GM21619 (cell line): Measurements from ENCODE around the gene TUBB4A.
A peak's percentile ranks its signal among the peaks of the same experiment; 100 is the strongest.

Experiments used
- ATAC-seq: cut with Tn5 transposase; IDR thresholded peaks from one replicate; pipeline ENCODE4 v1.9.1; 2021; ENCODE audit not compliant: unreplicated experiment

The TUBB4A gene

DNA sequence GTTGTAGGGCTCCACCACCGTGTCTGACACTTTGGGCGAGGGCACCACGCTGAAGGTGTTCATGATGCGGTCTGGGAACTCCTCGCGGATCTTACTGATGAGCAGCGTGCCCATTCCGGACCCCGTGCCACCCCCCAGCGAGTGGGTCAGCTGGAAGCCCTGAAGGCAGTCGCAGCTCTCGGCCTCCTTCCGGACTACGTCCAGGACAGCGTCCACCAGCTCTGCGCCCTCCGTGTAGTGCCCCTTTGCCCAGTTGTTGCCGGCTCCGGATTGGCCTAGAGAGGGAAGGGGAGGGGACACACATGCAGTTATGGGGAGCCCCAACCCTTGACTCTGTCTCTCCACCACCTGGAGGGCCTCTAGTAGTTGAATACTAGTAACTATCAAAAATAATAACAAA lies 6.2 kb downstream of the TUBB4A start:
- no peak for ATAC-seq

DNA sequence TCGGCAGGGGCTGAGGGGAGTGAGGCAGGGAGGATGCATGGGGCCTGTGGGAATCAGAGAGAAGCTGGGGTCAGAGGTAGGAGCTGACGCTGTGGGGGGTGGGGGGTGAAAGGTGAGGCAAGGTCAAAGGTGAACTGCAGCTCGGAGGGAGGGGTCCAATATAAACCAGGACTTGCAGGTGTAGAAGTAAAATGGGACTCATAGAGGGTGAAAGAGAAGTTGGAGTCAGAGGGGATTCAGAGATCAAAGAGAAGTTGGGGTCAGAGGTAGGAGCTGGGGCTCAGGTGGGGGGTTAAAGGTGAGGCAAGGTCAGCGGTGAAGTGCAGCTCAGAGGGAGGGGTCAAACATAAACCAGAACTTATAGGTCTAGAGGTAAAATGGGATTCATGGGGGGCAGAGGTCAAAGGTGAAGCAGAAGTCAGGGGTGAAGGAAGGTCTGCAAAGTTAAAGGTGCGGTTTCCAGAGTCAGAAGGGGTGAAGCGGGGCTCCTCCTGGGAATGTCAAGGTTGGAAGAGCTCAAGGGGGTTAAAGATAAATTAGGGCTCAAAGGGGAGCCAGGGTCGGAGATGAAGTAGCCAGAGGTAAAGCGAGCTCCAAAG lies 7.6 kb downstream of the TUBB4A start:
- no peak for ATAC-seq

DNA sequence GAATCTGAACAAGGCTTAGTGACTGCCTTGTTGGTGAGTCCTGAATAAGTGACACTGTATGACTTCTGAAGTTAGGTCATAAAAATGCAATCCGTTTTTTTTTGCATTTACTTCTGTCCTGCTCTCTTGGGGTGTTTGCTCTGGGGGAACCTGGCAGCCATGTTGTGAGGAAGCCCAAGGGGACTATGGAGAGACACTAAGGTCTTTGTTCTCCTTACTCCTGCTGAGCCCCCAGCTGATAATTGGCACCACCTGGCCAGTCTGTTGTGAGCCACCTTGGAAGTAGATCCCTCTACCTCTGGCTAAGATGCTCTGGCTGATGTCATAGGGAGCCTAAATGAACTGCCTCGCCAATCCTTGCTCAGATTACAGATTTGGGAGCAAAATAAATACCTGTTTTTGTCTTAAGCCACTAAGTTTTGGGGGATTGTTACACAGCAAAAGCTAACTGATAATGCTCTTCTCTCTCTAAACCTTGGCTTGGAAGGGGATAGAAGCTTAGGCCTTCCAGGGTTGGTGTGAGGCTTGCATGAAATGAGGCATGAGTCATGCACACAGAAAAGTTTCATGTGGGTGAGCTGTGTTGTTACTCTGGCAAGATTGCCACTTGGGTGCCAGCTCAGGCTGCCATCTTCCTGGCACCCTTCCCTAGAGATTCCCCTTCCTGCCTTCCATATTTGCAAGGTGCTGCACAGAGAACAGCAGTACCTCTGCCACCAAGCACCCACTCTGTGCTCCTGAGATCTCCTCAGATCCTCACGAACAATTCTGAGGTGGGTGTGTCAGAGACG lies 10.1 kb downstream of the TUBB4A start:
- ATAC-seq = no peak

DNA sequence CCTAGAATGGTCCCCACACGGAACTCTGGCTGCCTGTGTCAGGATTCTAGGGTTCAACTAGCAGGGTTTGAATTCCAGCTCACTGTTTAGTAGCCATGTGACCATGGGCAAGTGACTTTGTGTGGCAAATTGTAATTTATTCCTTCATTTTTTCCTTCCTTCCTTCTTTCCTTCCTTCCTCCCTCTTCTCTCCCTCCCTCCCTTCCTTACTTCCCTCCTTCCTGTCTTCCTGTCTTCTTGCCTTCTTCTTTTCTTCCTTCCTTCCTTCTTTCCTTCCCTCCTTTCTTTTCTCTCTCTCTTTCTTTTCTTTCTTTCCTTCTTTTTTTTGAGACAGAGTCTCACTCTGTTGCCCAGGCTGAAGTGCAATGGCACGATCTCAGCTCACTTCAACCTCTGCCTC lies 12.0 kb downstream of the TUBB4A start:
- no peak for ATAC-seq

DNA sequence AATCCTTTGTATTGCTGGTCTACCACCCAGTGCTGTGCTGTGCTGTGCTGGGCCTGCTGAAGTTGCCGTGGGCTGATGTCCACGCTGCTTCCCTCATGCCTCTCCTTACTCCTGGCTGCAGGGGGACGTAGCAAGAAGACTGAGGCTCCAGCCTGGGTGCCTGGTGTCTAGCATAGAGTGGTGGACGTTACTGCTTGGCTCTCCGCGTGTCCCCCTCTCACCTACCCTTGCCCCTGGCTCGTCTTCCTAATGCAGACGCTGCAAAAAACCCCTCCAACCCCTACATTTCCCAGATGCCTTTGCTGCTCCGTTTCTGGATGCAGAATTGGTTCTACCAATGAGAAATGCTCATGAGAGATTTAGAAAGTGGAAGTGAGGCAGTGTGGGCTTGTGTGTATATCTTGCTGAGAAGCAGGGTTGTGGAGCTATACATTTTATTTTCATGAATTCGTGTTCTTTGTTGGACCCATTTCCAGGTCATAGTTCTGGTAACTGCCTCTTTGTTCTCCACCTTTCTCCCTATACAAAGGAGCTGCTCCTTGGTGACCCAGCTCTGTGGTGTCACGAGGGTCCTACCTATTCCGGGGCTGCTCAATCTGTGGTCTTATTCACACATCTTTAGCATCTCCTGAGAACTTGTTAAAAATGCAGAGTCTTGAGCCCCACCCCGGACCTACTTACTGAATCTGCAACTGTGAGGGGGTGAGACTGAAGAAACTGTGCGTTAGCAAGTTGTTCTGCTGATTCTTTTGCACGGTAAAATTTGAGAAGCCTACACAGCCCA lies 12.6 kb downstream of the TUBB4A start:
- no peak for ATAC-seq

DNA sequence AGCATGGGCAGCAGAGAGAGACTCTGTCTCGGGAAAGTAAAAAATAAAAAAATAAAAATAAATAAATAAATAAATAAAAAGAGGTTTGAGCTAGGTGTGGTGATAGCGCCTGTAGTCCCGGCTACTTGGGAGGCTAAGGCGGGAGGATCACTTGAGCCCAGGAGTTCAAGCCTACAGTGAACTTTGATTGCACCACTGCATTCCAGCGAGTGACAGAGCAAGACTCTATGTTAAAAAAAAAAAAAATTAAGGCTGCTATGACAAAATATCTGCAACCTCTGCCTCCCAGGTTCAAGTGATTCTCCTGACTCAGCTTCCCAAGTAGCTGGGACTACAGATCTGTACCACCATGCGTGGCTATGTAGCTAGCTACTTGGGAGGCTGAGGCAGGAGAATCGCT lies 17.3 kb downstream of the TUBB4A start:
- no peak for ATAC-seq

DNA sequence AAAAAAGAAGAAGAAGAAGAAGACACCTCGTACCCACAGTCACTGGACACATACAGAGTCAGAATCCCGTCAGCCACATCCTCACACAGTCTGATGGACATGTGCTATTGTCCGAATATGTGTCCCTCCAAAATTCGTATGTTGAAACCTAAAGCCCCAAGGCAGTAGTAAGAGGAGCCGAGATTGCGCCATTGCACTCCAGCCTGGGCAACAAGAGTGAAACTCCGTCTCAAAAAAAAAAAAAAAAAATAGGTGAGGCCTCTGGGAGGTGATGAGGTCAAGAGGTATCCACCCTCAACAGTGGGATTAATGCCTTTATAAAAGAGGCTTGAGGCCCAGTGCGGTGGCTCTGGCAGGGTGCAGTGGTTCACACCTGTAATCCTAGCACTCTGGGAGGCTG lies 17.9 kb downstream of the TUBB4A start:
- ATAC-seq = no peak

DNA sequence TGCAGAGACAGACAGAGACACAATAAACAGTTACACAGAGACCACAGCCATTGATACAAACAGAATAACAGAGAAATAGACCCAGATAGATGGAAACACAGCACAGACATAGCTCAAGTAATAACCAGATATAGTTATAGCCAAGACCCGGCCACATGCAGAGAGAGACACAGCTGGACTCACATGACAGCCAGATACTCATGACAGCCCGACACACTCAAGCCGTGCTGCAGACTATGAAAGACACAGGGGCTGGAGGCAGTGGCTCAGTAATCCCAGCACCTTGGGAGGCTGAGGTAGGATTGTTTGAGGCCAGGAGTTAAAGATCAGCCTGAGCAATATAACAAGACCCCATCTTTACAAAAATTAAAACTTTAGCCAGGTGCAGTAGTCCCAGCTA lies 18.9 kb downstream of the TUBB4A start:
- no peak for ATAC-seq

DNA sequence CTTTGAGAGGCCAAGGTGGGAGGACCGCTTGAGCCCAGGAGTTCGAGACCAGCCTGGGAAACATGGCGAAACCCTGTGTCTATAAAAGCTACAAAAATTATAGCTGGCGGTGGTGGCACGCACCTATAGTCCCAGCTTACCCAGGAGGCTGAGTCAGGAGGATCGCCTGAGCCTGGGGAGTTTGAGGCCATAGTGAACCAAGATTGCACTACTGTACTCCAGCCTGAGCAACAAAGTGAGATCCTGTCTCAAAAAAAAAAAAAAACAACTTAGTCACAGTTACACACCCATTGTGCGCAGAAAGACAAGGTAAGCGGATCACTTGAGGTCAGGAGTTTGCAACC lies 19.8 kb downstream of the TUBB4A start:
- ATAC-seq = no peak

DNA sequence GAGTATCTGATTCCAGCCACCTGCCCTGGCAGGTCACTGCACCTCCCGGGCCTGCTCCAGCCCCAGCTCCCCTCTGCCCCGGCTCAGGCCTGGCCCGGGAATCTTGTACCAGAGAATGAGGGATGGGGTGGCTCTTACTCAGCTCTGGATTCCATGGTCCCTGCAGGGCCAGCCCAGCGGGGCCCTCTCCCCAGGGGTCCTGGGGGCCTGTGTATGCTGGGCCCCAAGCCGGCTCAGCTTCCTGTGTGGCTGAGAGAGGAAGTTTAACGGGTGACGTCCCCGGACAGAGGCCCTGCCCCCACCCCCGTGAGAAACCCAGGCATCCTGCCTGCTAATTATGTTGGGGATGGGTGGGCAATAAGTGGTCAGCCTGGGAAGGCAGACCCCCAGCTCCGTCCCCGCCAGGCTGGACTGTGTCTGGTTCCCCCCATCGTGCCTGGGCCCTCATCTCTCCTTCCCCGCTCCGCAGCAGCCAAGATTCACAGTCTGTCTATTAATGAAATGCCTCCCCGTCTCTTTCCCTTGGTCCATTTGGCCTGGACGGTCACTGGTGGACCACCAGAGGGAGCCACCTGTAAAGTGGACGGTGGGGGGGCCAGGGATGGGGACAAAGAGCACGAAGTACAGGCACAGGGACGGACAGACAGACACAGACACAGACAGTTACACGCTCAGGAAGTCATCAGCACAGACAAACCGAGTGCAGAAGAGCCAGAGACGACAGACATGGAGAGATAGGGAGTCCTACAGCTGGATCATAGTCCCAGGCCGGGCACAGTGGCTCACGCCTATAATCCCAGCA lies 20.4 kb downstream of the TUBB4A start, which contains the start of gene DENND1C:
DENND1C (minus strand) TSS at position 247 of the 802 bp plus-strand sequence; CDS start at position 155, 92 bp downstream.
- peak; percentile 82 for ATAC-seq

DNA sequence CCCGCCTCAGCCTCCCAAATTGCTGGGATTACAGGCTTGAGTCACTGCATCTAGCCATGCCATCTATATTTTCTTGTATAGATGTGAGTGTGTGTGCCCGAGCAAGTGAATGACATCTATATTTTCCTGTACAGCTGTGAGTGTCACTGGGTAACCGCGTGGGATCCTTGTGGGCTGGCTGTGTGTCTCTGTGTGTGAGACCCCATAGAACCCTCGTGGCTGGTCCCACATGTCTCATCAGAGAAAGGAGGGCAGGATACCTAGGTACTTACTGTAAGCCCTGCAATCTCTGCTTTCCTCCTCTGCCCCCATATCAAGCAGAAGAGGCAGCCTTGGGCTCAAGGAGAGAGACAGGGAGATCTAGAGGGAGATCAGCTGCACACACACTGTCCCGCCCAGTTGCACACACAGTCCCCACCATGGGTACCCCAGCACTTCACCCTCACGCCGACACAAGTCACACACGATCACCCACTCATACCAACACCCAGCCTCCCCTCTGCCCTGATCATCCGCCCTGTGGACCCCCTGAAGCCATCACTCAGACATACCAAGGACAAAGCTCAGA lies 21.2 kb downstream of the TUBB4A start:
- ATAC-seq = no peak

DNA sequence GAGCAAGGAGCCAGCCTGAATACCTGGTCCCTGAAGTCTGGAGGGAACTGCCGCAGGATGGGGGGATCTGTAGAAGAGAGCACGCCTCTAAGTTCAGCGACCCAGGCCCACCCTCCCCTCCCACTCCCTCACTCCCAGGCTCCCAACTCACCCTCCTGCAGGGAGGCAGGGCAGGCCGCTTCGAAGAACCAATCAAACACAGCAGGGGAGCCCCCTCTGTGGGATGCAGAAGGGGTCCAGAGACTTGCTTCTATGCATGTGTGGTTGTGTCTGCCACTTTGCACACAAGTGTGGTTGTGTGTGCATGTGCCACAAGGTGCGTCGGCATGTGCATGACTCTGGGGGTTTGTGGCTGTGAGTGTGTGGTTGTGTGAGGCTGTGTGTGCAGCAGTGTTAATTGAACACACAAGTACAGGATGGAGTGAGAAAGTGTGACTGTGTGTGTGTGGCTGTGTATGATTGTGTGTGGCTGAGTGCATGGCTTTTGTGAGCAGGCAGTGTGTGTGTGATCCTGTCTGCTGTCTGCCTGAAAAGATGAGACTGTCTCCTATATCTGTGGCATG lies 22.2 kb downstream of the TUBB4A start:
- ATAC-seq = no peak

DNA sequence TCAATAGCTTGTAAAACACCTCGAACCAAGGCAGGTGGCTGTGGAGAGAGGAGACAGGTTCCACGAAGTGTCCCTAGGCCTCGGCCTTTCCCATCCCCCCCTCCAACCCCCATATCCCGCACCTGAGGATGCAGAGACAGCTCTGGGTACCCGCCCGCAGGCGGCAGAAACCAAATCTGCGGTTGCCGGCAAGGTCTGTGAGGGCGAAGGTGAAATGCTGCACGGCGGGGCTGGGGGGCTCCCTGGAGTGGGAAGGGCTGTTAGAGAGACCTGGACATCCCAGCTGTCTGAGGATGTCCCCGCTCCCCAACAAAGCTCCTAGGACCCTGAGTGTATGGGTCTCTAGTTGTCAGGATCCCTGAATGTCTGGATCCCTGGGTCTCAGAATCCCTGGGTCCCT lies 23.3 kb downstream of the TUBB4A start:
- ATAC-seq = no peak

DNA sequence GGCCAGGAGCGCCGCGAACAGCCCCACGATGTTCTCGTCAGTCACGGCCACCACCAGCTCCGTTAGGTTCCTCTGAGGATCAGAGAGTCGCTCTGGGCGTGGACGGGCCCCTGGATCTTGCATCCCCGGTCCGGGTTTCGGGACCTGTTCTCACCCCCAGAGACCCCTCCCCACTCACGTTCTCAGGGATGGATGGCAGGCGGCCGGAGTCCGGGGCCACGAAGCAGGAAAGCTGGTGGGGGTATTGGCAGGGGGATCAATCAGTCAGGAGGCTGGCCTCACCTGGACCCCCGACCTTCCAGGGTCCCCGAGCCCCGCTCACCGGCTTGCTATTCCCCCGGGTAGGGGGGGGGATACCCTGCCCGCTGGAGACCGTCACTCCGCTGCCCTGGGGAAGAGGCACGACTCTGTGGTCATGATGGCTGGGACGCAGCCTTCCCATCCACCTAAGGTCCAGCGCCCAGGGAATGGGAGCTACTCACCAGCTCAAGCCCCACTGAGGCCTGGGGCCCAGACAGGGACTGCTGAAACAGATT lies 25.1 kb downstream of the TUBB4A start:
- ATAC-seq = no peak

DNA sequence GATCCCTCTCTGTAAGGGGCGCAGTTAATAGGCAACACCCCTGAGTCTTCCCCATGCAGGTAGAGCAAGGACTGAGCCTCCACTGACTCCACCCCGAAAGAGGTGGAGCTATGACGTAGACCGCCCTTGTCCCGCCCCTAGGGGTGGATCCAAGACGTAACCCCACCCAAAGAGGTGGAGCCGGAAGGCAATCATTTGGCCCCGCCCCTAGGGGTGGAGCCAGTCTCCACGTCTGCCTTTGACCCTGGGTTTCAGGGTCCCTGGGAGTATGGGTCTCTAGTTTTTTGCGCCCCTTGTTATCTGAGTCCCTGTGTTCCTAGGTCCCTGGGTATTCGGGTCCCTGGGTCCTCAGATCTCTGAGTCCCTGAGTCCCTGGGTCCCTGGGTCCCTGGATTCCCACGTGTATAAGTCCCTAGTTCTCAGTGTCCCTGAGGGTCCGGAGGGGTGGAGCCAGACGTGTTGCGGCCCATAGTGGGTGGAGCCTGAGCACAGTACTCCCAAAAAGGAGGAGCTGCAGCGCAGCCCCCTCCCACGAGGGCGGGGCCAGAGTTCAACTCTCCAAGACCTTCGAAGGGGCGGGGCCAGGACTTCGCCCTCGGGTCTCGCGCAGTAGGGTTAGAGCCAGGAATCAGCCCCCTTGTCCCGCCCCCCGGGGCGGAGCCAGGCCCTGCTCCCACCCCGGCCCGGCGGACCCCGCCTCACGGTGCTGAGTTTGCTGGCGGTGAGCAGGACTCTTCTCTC lies 25.8 kb downstream of the TUBB4A start:
- ATAC-seq = no peak

DNA sequence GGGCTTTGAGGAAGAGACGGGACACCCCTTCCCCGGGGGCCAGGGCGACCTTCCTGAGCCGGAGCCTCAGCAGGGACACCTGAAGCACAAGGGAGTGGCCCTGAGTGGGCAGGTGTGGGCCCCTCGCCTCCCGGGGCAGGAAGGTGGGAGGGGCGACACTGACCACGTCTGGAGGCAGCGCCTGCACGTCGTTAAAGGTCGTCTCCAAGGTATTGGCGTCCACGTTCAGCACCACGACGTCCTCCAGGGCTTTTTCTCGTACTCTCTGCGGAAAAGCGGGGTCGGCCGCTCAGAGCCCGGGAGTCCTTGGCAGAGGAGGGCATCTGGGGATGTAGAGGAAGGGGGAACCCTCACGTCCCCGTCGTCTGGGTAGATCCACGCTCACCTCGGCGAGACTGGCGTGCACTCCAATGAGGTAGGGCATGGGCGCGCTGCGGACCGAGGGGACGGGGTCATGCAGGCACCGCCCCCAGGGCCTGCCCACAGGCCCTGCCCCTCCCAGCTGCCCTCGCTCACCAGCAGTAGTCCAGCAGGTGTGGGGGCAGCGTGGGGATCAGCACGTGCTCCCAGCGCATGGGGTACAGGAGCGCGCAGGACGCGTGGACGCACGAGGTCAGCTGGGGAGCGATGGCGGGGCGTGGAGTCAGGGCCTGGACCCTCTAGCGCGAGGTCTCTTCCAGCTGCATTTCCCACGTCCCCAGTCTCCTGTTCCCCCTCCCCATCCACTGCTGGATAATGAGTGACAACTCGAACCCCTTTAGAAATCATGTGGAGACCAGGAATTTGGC lies 26.6 kb downstream of the TUBB4A start:
- no peak for ATAC-seq

DNA sequence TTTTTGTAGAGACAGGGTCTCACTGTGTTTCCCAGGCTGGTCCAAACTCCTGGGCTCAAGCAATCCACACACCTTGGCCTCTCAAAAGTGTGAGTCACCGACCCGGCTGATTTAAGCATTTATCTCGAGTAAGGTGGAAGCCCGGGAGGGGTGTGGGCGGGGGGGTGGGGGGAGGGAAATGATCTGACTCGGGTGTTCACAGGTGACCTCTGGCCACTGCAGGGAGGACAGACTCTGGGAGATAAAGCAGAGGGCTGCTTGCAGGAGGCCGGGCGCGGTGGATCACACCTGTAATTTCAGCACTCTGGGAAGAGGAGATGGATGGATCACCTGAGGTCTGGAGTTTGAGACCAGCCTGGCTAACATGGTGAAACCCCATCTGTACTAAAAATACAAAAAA lies 28.5 kb downstream of the TUBB4A start:
- no peak for ATAC-seq

DNA sequence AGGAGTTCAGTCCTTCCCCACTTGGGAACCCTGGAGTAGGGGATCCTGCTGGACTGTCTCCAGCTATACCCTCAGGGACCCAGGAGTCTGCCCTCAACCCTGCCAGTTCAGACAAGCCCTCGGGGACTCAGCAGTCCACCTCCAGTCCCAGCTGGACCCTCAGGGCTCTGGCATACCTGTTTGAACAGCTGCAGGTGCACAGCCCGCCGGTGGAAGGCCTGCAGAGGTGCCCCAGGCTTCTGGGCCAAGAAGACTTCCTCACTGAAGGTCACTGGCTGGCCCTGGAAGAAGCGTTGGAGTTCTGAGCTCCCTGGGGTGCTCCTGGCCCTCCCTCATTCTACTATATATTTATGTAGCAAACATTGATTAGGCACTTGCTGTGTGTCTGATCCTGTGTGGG lies 29.4 kb downstream of the TUBB4A start:
- ATAC-seq = no peak

DNA sequence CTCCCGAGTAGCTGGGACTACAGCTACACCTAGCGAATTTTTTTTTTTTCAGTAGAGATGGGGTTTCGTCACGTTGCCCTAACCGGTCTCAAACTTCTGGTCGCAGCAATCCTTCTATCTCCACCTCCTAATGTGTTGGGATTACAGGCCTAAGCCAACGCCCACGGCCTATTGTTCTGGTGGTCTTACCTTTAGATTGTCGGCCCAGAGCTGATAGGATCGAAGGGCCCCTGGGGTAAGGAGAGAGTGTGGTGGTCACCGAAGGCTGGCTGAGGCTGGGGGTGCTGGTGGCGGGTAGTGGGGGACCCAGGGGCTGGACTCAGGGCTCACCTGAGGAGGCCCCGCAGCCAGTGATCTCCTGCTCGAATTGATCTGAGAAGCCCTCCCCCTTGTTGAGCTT lies 31.0 kb downstream of the TUBB4A start:
- ATAC-seq = no peak
